Activated T-helper 17 cell treated with anti-CD3 and anti-CD28 coated beads, Interleukin-2, amount 50 U/mL, for 72 hours (primary cell): ENCODE results near the gene ERC2. TPM values are rescaled to one million over a fixed set of nuclear protein-coding genes. Genes with fewer than 3 reads are reported as not detected.
"Not testable (repeated sequence)": the region's sequence is repeated elsewhere in the genome, so short reads cannot be mapped to it uniquely, and the experiment has no call there.

Experiments
- ATAC-seq: fragments of 150-1000 bp; cut with Tn5 transposase; replicated peaks from 2 replicates; pipeline ENCODE4 v1.10.0; 2021; ENCODE audit warnings: mild to moderate bottlenecking, moderate library complexity
- H3K27ac Mint-ChIP-seq: one replicate; pipeline ENCODE4 v1.8.0; 2022; ENCODE audit warnings: mixed read lengths
- H3K27me3 Mint-ChIP-seq: one replicate; pipeline ENCODE4 v1.8.0; 2022; ENCODE audit warnings: mixed read lengths
- H3K36me3 Mint-ChIP-seq: one replicate; pipeline ENCODE4 v1.8.0; 2022; ENCODE audit warnings: low read depth, mild to moderate bottlenecking, mixed read lengths
- H3K4me1 Mint-ChIP-seq: one replicate; pipeline ENCODE4 v1.8.0; 2022; ENCODE audit warnings: mixed read lengths
- H3K4me3 Mint-ChIP-seq: one replicate; pipeline ENCODE4 v1.8.0; 2022; ENCODE audit warnings: mild to moderate bottlenecking, mixed read lengths
- H3K9me3 Mint-ChIP-seq: one replicate; pipeline ENCODE4 v1.8.0; 2022; ENCODE audit warnings: mixed read lengths
- total RNA-seq, 2 donors: library from RNA; stranded (reverse); gene quantifications; one replicate each; pipeline ENCODE4 v1.2.3, GENCODE V29; 2022

The ERC2 gene
- total RNA-seq, 2 donors from 2014 or later, result not detected

GRCh38 chr3:55505776-55506175 lies 962.5 kb downstream of the ERC2 start:
- no peak for ATAC-seq
- Mint-ChIP-seq H3K4me3 (no peak overlapping the region), H3K27ac (no peak overlapping the region), H3K27me3 (peaks cover 6% of the 10 kb centered on the region), H3K9me3 (peaks cover 4% of the 10 kb centered on the region), H3K4me1 (no peaks in the 10 kb centered on the region), H3K36me3 (no peaks in the 10 kb centered on the region)

GRCh38 chr3:55505102-55505501 lies 963.2 kb downstream of the ERC2 start:
- not testable (repeated sequence) for H3K9me3 Mint-ChIP-seq, ATAC-seq

GRCh38 chr3:55501905-55502304 lies 966.4 kb downstream of the ERC2 start:
- ATAC-seq, result no peak
- H3K9me3 Mint-ChIP-seq, result peaks cover under 1% of the 10 kb centered on the region
- H3K27ac Mint-ChIP-seq, result no peak overlapping the region
- no peaks in the 10 kb centered on the region for H3K4me1 Mint-ChIP-seq
- H3K27me3 Mint-ChIP-seq, result peaks cover under 1% of the 10 kb centered on the region
- no peaks in the 10 kb centered on the region for H3K36me3 Mint-ChIP-seq
- no peak overlapping the region for H3K4me3 Mint-ChIP-seq

More at GRCh38 chr3:55505102-55505501, 963.2 kb downstream of the ERC2 start:
- H3K4me3 Mint-ChIP-seq, H3K4me1 Mint-ChIP-seq, H3K27ac Mint-ChIP-seq, H3K27me3 Mint-ChIP-seq, H3K36me3 Mint-ChIP-seq: not testable (repeated sequence)

- no peak overlapping the region for H3K27ac Mint-ChIP-seq
- H3K36me3 Mint-ChIP-seq, result no peaks in the 10 kb centered on the region
- H3K27me3 Mint-ChIP-seq, result peaks cover 3% of the 10 kb centered on the region
- peaks cover 4% of the 10 kb centered on the region for H3K9me3 Mint-ChIP-seq
- H3K4me1 Mint-ChIP-seq, result no peaks in the 10 kb centered on the region
- no peak overlapping the region for H3K4me3 Mint-ChIP-seq
- no peak for ATAC-seq
Observed at GRCh38 chr3:55500555-55501330, 967.5 kb downstream of the ERC2 start.

- ATAC-seq, result no peak
- Mint-ChIP-seq H3K4me1 (no peaks in the 10 kb centered on the region), H3K27ac (no peak overlapping the region), H3K36me3 (no peaks in the 10 kb centered on the region), H3K9me3 (peaks cover 4% of the 10 kb centered on the region), H3K27me3 (peaks cover 3% of the 10 kb centered on the region), H3K4me3 (no peak overlapping the region)
Observed at GRCh38 chr3:55498520-55498919, 969.7 kb downstream of the ERC2 start.

GRCh38 chr3:55497250-55497649 lies 971.0 kb downstream of the ERC2 start:
- H3K9me3 Mint-ChIP-seq, result peaks cover 4% of the 10 kb centered on the region
- no peaks in the 10 kb centered on the region for H3K4me1 Mint-ChIP-seq
- no peak overlapping the region for H3K4me3 Mint-ChIP-seq
- no peak for ATAC-seq
- H3K36me3 Mint-ChIP-seq, result no peaks in the 10 kb centered on the region
- peaks cover 7% of the 10 kb centered on the region for H3K27me3 Mint-ChIP-seq
- no peak overlapping the region for H3K27ac Mint-ChIP-seq

- H3K4me1 Mint-ChIP-seq, result no peaks in the 10 kb centered on the region
- H3K27me3 Mint-ChIP-seq, result peaks cover 18% of the 10 kb centered on the region
- no peak for ATAC-seq
- H3K9me3 Mint-ChIP-seq, result peaks cover 4% of the 10 kb centered on the region
- H3K4me3 Mint-ChIP-seq, result no peak overlapping the region
- no peaks in the 10 kb centered on the region for H3K36me3 Mint-ChIP-seq
- no peak overlapping the region for H3K27ac Mint-ChIP-seq
Observed at GRCh38 chr3:55494976-55495375, 973.3 kb downstream of the ERC2 start.

- H3K27me3 Mint-ChIP-seq, result peaks cover 29% of the 10 kb centered on the region
Observed at GRCh38 chr3:55492976-55493375, 975.3 kb downstream of the ERC2 start.

GRCh38 chr3:55491296-55491816 lies 976.9 kb downstream of the ERC2 start:
- Mint-ChIP-seq H3K9me3 (no peaks in the 10 kb centered on the region), H3K4me1 (peaks cover 4% of the 10 kb centered on the region), H3K27me3 (peaks cover 30% of the 10 kb centered on the region), H3K27ac (no peak overlapping the region), H3K36me3 (no peaks in the 10 kb centered on the region), H3K4me3 (no peak overlapping the region)
- no peak for ATAC-seq

More at GRCh38 chr3:55492976-55493375, 975.3 kb downstream of the ERC2 start:
- no peak overlapping the region for H3K27ac Mint-ChIP-seq
- no peak for ATAC-seq
- H3K36me3 Mint-ChIP-seq, result no peaks in the 10 kb centered on the region
- H3K4me3 Mint-ChIP-seq, result no peak overlapping the region
- no peaks in the 10 kb centered on the region for H3K4me1 Mint-ChIP-seq
- H3K9me3 Mint-ChIP-seq, result peaks cover 4% of the 10 kb centered on the region

GRCh38 chr3:55490276-55490913 lies 977.9 kb downstream of the ERC2 start:
- ATAC-seq, result no peak
- Mint-ChIP-seq H3K36me3 (no peaks in the 10 kb centered on the region), H3K4me1 (peaks cover 4% of the 10 kb centered on the region), H3K27me3 (peaks cover 36% of the 10 kb centered on the region), H3K4me3 (no peak overlapping the region), H3K27ac (no peak overlapping the region), H3K9me3 (no peaks in the 10 kb centered on the region)

GRCh38 chr3:55489798-55490132 lies 978.5 kb downstream of the ERC2 start:
- H3K27ac Mint-ChIP-seq, result no peak overlapping the region
- no peak for ATAC-seq
- H3K4me3 Mint-ChIP-seq, result no peak overlapping the region
- no peaks in the 10 kb centered on the region for H3K9me3 Mint-ChIP-seq
- peaks cover 4% of the 10 kb centered on the region for H3K4me1 Mint-ChIP-seq
- no peaks in the 10 kb centered on the region for H3K36me3 Mint-ChIP-seq
- H3K27me3 Mint-ChIP-seq, result peaks cover 39% of the 10 kb centered on the region

- Mint-ChIP-seq H3K4me1 (peaks cover 4% of the 10 kb centered on the region), H3K9me3 (no peaks in the 10 kb centered on the region), H3K4me3 (no peak overlapping the region), H3K36me3 (no peaks in the 10 kb centered on the region), H3K27ac (no peak overlapping the region), H3K27me3 (peaks cover 52% of the 10 kb centered on the region)
- ATAC-seq, result no peak
Observed at GRCh38 chr3:55488398-55489055, 979.7 kb downstream of the ERC2 start.

GRCh38 chr3:55487381-55488241 lies 980.7 kb downstream of the ERC2 start:
- peaks cover 4% of the 10 kb centered on the region for H3K4me1 Mint-ChIP-seq
- peaks cover 57% of the 10 kb centered on the region for H3K27me3 Mint-ChIP-seq
- H3K36me3 Mint-ChIP-seq, result no peaks in the 10 kb centered on the region
- no peaks in the 10 kb centered on the region for H3K9me3 Mint-ChIP-seq
- peak overlapping the region; percentile 32 for H3K4me3 Mint-ChIP-seq
- ATAC-seq, result no peak
- H3K27ac Mint-ChIP-seq, result no peak overlapping the region

GRCh38 chr3:55486857-55487380 lies 981.3 kb downstream of the ERC2 start, which contains the start of gene WNT5A:
WNT5A (minus strand) TSS chr3:55487306; CDS start chr3:55486985, 321 bp downstream.
- no peaks in the 10 kb centered on the region for H3K9me3 Mint-ChIP-seq
- no peaks in the 10 kb centered on the region for H3K36me3 Mint-ChIP-seq
- no peak within 1 kb of the TSS for H3K27ac Mint-ChIP-seq
- no peak for ATAC-seq
- H3K4me3 Mint-ChIP-seq, result peak within 1 kb of the TSS; percentile 40
- peaks cover 57% of the 10 kb centered on the region for H3K27me3 Mint-ChIP-seq
- peaks cover 4% of the 10 kb centered on the region for H3K4me1 Mint-ChIP-seq
